IMR-90 (cell line): ENCODE results near the gene CDC20B.

Experiments
- BHLHE40 ChIP-seq: fragments of 150-350 bp; IDR thresholded peaks from 2 replicates; pipeline ENCODE4 v1.6.1; 2016; ENCODE audit warnings: mild to moderate bottlenecking, low read depth, low read length
- CTCF ChIP-seq: conservative IDR thresholded peaks from 2 replicates; pipeline ENCODE4 v1.5.1; 2012; ENCODE audit warnings: mild to moderate bottlenecking, low read depth, low read length, improper control_type of control experiment
- FOS ChIP-seq: fragments of 150-350 bp; IDR thresholded peaks from 2 replicates; pipeline ENCODE4 v1.6.1; 2016; ENCODE audit warnings: low read depth, low read length
- MAZ ChIP-seq: IDR thresholded peaks from 2 replicates; pipeline ENCODE4 v1.6.1; 2012; ENCODE audit warnings: low read depth, mild to moderate bottlenecking, low read length, improper control_type of control experiment, moderate library complexity, borderline replicate concordance
- MXI1 ChIP-seq: IDR thresholded peaks from 2 replicates; pipeline ENCODE4 v1.6.1; 2012; ENCODE audit warnings: low read depth, mild to moderate bottlenecking, low read length, moderate library complexity, borderline replicate concordance
- NFE2L2 ChIP-seq: fragments of 150-350 bp; IDR thresholded peaks from 2 replicates; pipeline ENCODE4 v1.6.1; 2016; ENCODE audit warnings: low read depth, mild to moderate bottlenecking, low read length
- POLR2A ChIP-seq: IDR thresholded peaks from 2 replicates; pipeline ENCODE4 v1.6.1; 2012; ENCODE audit warnings: mild to moderate bottlenecking, low read depth, low read length
- RAD21 ChIP-seq: IDR thresholded peaks from 2 replicates; pipeline ENCODE4 v1.6.1; 2012; ENCODE audit warnings: low read length, improper control_type of control experiment
- RCOR1 ChIP-seq: IDR thresholded peaks from 2 replicates; pipeline ENCODE4 v1.6.1; 2012; ENCODE audit warnings: mild to moderate bottlenecking, low read length, improper control_type of control experiment; ENCODE audit not compliant: insufficient replicate concordance
- RFX5 ChIP-seq: IDR thresholded peaks from 2 replicates; pipeline ENCODE4 v1.8.0; 2012; ENCODE audit warnings: low read depth, mild to moderate bottlenecking, low read length, moderate library complexity
- USF2 ChIP-seq: fragments of 150-350 bp; IDR thresholded peaks from 2 replicates; pipeline ENCODE4 v1.6.1; 2017; ENCODE audit warnings: mild to moderate bottlenecking, antibody characterized with exemption, low read length, low read depth

DNA sequence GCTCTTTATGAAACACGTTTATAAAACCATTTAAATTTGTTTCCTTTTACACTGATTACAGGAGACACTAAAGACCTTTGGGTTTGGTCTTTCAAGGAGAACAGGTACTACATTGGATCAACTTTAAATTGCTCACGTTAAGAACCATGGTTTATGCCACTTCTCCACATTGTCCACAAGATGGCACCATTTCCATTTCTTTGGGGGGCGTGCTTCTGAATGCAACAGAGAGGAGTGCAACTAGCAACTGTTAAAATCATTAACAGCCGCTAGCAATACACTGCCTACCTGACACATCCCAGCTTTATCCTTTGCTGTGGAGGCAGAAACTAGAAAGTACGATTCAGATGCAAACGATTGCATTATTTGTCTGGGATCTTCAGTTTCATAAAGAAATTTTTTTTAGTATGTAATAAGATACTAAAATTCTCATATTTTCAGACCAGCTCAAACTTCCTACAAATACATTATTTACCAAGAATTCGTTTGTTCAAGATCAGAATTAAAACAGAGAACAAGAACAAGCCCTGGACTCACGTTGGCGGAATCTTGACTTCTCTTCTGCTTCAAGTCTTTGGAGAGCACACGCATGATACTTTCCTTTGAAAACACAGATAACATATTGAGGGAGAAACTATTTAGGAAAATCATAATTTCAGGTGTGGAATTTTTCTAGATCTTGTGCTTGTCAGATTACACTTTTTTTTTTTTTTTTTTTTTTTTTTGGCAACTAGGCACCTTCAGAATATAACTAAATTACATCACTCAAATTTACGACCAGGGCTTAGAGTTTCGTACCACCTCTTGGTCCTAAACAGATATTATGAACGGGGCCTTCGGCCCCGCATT is 702 bp downstream of the CDC20B start:
- TF ChIP-seq FOS (no peak), MXI1 (0 out of 2 replicates have a peak, but pooled peaks have one; percentile 41), CTCF (peak; percentile 88), POLR2A (no peak), NFE2L2 (no peak), MAZ (no peak), RAD21 (peak; percentile 87), USF2 (no peak), RFX5 (no peak), RCOR1 (no peak), BHLHE40 (no peak)
